Activated CD4-positive, alpha-beta T cell treated with anti-CD3 and anti-CD28 coated beads, Interleukin-2, amount 50 U/mL, for 4 hours (primary cell): Measurements from ENCODE around the gene ZNF33B.
A peak's percentile ranks its signal among the peaks of the same experiment; 100 is the strongest.
"Not testable (repeated sequence)": the region's sequence is repeated elsewhere in the genome, so short reads cannot be mapped to it uniquely, and the experiment has no call there.

ENCODE experiments used
- DNase-seq, 2 experiments: peaks; one replicate each; pipeline ENCODE4 v3.0.0-alpha.2; 2020

ZNF33B gene

DNA sequence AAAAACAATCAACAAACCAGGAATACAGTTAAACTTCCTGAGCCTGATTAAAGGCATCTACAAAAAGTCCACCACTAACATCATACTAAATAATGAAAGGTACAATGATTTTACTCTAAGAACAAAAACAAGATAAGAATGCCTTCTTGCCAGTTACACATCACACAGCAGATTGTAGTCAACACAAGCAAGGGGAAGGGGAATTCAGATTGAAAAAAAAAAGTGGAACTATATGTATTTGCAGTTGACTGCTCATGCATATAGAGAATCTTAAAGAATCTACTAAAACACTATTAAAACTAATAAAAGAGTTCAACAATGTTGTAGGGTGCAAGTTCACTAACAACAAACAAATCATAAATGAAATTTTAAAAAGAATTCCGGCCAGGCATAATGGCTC is 28.5 kb downstream of the ZNF33B start:
- no peak for DNase-seq

DNA sequence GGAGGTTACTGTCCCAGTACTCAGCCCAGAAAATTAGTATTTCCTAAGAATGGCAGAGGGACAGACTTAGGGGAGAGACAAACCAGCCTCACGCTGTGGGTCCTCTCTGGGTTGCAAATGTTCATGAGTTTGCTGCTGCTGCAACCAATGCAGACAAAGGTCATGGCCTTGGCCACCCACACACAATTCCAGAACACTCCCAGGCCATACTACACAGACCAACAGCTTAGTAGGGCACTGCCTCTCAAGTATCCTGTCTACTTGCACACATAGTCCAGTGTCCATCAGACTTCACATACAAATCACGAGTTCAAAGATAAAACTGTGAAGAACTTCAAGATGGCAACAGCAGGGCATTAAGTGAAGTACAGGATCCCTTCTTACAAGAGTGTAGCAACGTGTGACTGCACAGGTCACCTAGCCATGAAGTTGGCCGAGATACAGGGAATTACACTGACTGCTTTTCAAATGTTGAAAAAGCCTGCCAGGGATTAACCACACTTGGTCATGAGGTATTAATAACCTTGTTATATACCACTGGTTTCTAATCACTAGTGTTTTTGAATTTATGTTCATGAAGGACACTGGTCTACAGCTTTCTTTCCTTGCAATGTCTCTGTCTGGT is 40.0 kb downstream of the ZNF33B start:
- no peak for DNase-seq

DNA sequence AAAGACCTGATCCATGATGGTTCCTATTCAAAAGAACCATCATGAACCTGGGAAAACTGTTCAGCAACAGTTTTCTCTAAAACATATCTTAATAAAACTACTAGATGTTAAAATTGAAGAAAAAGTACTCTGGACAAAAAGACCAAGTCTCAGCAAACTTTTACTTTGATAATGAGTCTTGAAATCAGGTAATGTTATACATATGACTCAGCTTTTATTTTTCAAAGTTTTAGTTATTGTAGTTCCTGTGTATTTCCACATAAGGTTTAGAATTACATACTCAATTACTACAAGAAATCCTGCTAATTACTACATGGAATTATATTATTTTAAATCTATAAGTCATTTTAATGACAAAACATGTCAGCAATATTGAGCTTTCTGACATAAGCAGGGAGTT is 42.2 kb downstream of the ZNF33B start:
- DNase-seq: no peak

GRCh38 chr10:42594246-42594650 is 44.1 kb downstream of the ZNF33B start:
- DNase-seq: no peak

DNA sequence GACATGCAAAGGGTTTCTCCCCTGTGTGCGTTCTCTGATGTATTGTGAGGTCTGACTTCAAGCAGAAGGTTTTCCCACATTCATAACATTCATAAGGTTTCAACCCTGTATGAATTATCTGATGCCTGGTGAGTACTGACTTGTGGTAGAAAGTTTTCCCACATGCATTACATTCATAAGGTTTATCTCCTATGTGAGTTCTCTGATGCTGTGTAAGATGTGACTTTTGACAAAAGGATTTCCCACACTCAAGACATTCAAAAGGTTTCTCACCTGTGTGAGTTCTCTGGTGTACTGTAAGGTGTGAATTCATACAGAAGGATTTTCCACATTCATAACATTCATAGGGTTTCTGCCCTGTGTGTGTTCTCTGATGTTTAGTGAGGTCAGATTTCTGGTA is 45.1 kb downstream of the ZNF33B start:
- DNase-seq: no peak

DNA sequence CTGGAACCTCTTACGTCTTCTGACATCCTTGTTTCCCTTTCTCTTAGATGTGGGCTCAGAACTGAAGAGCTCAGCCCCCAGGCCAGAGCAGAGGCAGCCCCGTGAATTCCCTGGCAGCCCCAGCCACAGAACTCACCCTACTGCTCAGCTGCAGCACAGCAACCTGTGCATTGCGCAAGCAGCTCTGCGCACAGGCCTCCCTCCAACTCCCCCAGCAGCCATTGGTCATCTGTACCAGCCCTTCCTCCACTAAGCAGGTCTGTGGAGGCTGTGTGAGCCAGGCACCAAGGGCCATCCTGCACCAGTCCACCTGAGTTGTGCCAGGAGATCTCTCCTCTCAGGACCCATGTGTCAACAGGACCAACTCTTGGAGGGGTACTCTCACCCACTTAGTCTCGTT is 54.5 kb downstream of the ZNF33B start:
- no peak for DNase-seq

DNA sequence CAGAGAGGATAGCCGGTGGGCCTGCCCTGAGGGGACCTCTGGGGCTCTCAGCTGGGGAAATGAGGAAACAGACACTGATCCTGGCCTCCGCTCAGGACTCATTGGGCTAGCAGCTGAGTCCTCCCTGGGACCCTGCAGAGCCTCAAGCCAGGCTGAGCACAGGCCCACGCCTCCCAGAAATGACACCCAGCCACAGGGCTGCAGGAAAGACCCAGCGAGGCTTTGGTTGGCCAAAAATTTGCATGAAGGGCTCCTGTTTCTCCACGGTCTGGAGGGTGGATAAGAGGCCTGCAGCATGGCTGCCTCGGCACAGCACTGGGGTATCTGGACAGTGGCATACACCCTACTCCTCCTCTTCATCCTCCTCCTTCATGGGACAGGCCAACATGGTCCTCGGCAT is 60.4 kb downstream of the ZNF33B start:
- DNase-seq: no peak

- DNase-seq: no peak
Measured at GRCh38 chr10:42576338-42576737, 62.0 kb downstream of the ZNF33B start.

GRCh38 chr10:42574336-42574735 is 64.0 kb downstream of the ZNF33B start:
- DNase-seq: no peak

DNA sequence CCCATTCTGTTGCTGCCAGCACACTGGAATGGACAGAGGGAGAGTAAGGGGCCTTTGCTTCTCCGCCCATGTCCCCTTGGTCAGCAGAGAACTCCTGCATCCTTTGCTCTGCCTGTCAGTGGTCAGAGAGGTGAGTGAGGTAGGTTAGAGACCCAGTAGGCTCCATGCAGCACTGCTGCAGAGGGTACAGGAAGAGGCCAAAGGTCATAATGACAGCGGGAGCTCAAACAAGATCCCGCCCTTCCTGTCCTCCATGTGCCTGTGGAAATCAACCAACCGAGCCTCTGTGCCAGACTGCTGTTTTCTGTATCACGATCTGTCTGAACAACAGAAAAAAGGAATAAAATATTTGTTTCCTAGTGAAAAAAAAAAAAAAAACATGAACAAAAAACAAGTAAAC is 81.4 kb downstream of the ZNF33B start:
- DNase-seq: no peak

- DNase-seq: not testable (repeated sequence)
Measured at GRCh38 chr10:42553576-42553975, 84.8 kb downstream of the ZNF33B start.

GRCh38 chr10:42553064-42553407 is 85.3 kb downstream of the ZNF33B start:
- no peak for DNase-seq

DNA sequence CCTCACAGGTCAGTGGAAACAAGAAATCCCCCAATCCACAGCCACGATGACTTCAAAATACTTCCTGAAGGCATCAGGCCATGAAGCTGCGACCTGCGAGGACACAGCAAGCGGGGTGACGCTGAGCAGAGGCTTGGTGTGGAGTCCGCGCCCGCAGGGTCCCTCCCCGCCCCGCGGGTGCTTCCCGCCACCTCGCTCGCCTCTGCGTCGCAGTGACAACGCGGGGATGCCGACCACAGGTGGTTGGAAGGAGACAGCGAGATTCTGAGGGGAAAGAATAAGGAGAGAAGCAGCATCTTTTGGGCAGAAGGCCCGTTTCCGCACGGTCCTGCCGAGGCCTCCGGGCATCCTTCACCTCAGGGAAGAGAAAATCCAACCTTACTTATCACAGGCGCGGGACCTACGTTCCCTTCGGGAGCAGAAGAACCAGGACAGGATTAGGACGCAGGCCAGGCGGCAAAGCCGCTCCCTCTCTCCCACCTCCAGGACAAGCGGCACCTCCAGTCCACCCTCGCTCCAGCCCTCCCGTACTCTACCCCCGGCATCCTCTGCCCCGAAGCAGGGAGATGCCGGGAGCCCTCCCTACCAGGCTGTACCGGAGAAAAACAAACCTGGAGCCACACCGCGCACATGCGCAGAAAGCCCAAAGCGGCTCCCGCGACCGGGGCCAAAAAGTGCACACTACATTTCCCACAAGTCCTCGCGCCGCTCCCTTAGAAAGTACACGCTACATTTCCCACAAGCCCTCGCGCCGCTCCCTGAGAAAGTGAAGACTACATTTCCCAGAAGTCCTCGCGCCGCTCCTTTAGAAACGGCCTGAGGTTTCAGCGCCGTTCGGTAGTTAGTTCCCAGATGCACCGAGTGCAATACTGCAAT is 85.9 kb downstream of the ZNF33B start:
- DNase-seq: peak; percentile 94 to 95

DNA sequence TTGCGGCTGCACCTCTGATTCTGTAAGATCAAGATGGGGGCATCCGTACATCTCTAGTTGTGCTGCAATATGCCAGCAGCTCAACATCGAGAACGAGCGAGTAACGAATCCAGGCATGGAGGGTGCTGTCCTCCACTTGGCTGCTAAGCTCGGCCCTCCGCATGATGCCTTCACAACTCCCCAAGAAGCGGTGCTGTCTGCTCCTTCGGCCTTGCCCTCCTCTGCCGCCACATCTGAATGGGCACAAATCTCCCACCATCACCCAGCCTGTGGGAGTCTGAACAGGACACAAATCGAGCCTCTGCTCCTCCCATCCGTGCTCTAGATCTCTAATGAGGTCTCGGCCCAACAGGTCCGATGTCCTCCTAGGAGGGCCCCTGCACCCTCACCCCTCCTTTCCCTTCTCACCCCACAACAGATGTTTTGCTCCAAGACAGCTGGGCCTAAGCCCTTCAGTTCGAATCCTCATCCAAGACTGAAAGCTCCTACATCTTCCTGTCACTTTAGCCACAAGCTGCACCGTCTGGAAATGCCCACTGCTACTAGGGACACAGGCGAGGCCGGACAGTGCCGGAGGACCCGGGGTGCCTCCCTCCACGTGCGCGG is 86.7 kb downstream of the ZNF33B start:
- DNase-seq: no peak

GRCh38 chr10:42549851-42550250 is 88.5 kb downstream of the ZNF33B start:
- DNase-seq: no peak

DNA sequence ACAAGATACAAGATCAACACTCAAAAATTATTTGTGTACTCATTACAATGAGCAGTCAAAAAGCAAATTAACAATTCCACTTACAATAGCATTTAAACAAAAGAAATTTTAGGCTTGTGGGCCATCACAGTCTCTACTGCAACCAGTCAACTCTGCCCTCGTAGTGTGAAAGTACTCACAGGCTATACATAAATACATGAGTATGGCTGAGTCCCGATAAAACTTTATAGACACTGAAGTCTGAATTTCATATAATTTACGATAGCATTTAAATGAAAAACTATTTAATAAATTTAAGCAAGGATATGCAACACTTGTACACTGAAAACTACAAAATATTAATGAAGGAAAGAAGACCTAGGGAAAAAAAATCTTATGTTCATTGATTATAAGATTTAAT is 90.1 kb downstream of the ZNF33B start:
- no peak for DNase-seq

GRCh38 chr10:42544945-42545344 is 93.4 kb downstream of the ZNF33B start:
- DNase-seq: no peak

GRCh38 chr10:42543840-42544372 is 94.5 kb downstream of the ZNF33B start:
- DNase-seq: no peak
